Activated naive CD8-positive, alpha-beta T cell treated with anti-CD3 and anti-CD28 coated beads for 36 hours (primary cell): ENCODE measurements around the gene TTC4. TPM values are rescaled to one million over a fixed set of nuclear protein-coding genes. Genes with fewer than 3 reads are reported as not detected.

Experiments
- DNase-seq: peaks from one replicate; pipeline ENCODE4 v3.0.0; 2021
- H3K27ac Mint-ChIP-seq: one replicate; pipeline ENCODE4 v1.8.0; 2022; ENCODE audit warnings: mild to moderate bottlenecking, moderate library complexity, mixed read lengths
- H3K27me3 Mint-ChIP-seq: one replicate; pipeline ENCODE4 v1.8.0; 2022; ENCODE audit warnings: mild to moderate bottlenecking, mixed read lengths
- H3K36me3 Mint-ChIP-seq: one replicate; pipeline ENCODE4 v1.8.0; 2021; ENCODE audit warnings: mild to moderate bottlenecking, mixed read lengths
- H3K4me1 Mint-ChIP-seq: one replicate; pipeline ENCODE4 v1.8.0; 2021; ENCODE audit warnings: mixed read lengths
- H3K4me3 Mint-ChIP-seq: one replicate; pipeline ENCODE4 v1.8.0; 2022; ENCODE audit warnings: mild to moderate bottlenecking, moderate library complexity, mixed read lengths
- H3K9me3 Mint-ChIP-seq: one replicate; pipeline ENCODE4 v1.8.0; 2022; ENCODE audit warnings: mixed read lengths
- total RNA-seq, 2 experiments: library from RNA; stranded (reverse); gene quantifications; one replicate each; pipeline ENCODE4 v1.2.3, GENCODE V29; 2021

Gene TTC4
- total RNA-seq: 10 to 100 TPM; 40.1 to 41.4 TPM

GRCh38 chr1:54715493-54716298 is at the start of gene TTC4:
TSS of gene TTC4 (plus strand) at chr1:54715861. CDS start at chr1:54715909, 48 bp downstream.
- Mint-ChIP-seq H3K27me3 (no peaks in the 10 kb centered on the region), H3K4me1 (peaks cover 29% of the 10 kb centered on the region)

GRCh38 chr1:54666333-54666732 is 49.3 kb upstream of the TTC4 start:
- no peak overlapping the region for H3K4me3 Mint-ChIP-seq
- H3K27ac Mint-ChIP-seq: no peak overlapping the region
- H3K4me1 Mint-ChIP-seq: no peaks in the 10 kb centered on the region
- H3K36me3 Mint-ChIP-seq: no peaks in the 10 kb centered on the region
- no peaks in the 10 kb centered on the region for H3K9me3 Mint-ChIP-seq
- no peaks in the 10 kb centered on the region for H3K27me3 Mint-ChIP-seq
- no peak for DNase-seq

More at GRCh38 chr1:54715493-54716298, at the start of gene TTC4:
- Mint-ChIP-seq H3K9me3 (no peaks in the 10 kb centered on the region), H3K36me3 (peaks cover 17% of the 10 kb centered on the region), H3K4me3 (peak within 1 kb of the TSS; percentile 91), H3K27ac (peak within 1 kb of the TSS; percentile 94)
- peak; percentile 91 for DNase-seq

- no peak overlapping the region for H3K27ac Mint-ChIP-seq
- H3K4me1 Mint-ChIP-seq: no peaks in the 10 kb centered on the region
- H3K27me3 Mint-ChIP-seq: no peaks in the 10 kb centered on the region
- H3K36me3 Mint-ChIP-seq: no peaks in the 10 kb centered on the region
- no peak for DNase-seq
- no peaks in the 10 kb centered on the region for H3K9me3 Mint-ChIP-seq
- H3K4me3 Mint-ChIP-seq: no peak overlapping the region
Observed at GRCh38 chr1:54667797-54668196, 47.9 kb upstream of the TTC4 start.

- no peak overlapping the region for H3K27ac Mint-ChIP-seq
- no peak for DNase-seq
- no peaks in the 10 kb centered on the region for H3K9me3 Mint-ChIP-seq
- H3K4me3 Mint-ChIP-seq: no peak overlapping the region
- H3K36me3 Mint-ChIP-seq: no peaks in the 10 kb centered on the region
- H3K27me3 Mint-ChIP-seq: no peaks in the 10 kb centered on the region
- H3K4me1 Mint-ChIP-seq: no peaks in the 10 kb centered on the region
Observed at GRCh38 chr1:54668567-54668966, 47.1 kb upstream of the TTC4 start.

GRCh38 chr1:54671985-54672608 is 43.6 kb upstream of the TTC4 start:
- no peaks in the 10 kb centered on the region for H3K27me3 Mint-ChIP-seq

GRCh38 chr1:54678776-54679643 is 36.7 kb upstream of the TTC4 start:
- Mint-ChIP-seq H3K36me3 (no peaks in the 10 kb centered on the region), H3K27ac (no peak overlapping the region), H3K4me1 (no peaks in the 10 kb centered on the region), H3K4me3 (no peak overlapping the region), H3K9me3 (no peaks in the 10 kb centered on the region), H3K27me3 (no peaks in the 10 kb centered on the region)
- DNase-seq: no peak

More at GRCh38 chr1:54671985-54672608, 43.6 kb upstream of the TTC4 start:
- no peak overlapping the region for H3K4me3 Mint-ChIP-seq
- H3K36me3 Mint-ChIP-seq: no peaks in the 10 kb centered on the region
- peak; percentile 68 for DNase-seq
- H3K27ac Mint-ChIP-seq: no peak overlapping the region
- no peaks in the 10 kb centered on the region for H3K4me1 Mint-ChIP-seq
- no peaks in the 10 kb centered on the region for H3K9me3 Mint-ChIP-seq

GRCh38 chr1:54679706-54680105 is 36.0 kb upstream of the TTC4 start:
- H3K4me3 Mint-ChIP-seq: no peak overlapping the region
- no peak for DNase-seq
- no peak overlapping the region for H3K27ac Mint-ChIP-seq
- H3K27me3 Mint-ChIP-seq: no peaks in the 10 kb centered on the region
- no peaks in the 10 kb centered on the region for H3K36me3 Mint-ChIP-seq
- no peaks in the 10 kb centered on the region for H3K9me3 Mint-ChIP-seq
- no peaks in the 10 kb centered on the region for H3K4me1 Mint-ChIP-seq

- no peak overlapping the region for H3K27ac Mint-ChIP-seq
- H3K27me3 Mint-ChIP-seq: no peaks in the 10 kb centered on the region
- DNase-seq: no peak
- no peaks in the 10 kb centered on the region for H3K36me3 Mint-ChIP-seq
- H3K4me1 Mint-ChIP-seq: no peaks in the 10 kb centered on the region
- H3K9me3 Mint-ChIP-seq: no peaks in the 10 kb centered on the region
- H3K4me3 Mint-ChIP-seq: no peak overlapping the region
Observed at GRCh38 chr1:54680387-54680786, 35.3 kb upstream of the TTC4 start.

GRCh38 chr1:54681358-54681757 is 34.3 kb upstream of the TTC4 start:
- Mint-ChIP-seq H3K4me1 (no peaks in the 10 kb centered on the region), H3K27ac (no peak overlapping the region), H3K27me3 (no peaks in the 10 kb centered on the region), H3K9me3 (no peaks in the 10 kb centered on the region), H3K36me3 (no peaks in the 10 kb centered on the region), H3K4me3 (no peak overlapping the region)
- DNase-seq: no peak

GRCh38 chr1:54683453-54683852 is 32.2 kb upstream of the TTC4 start:
- Mint-ChIP-seq H3K4me3 (no peak overlapping the region), H3K36me3 (no peaks in the 10 kb centered on the region), H3K9me3 (no peaks in the 10 kb centered on the region), H3K27ac (no peak overlapping the region), H3K4me1 (no peaks in the 10 kb centered on the region), H3K27me3 (no peaks in the 10 kb centered on the region)
- DNase-seq: no peak

GRCh38 chr1:54685335-54685905 is 30.2 kb upstream of the TTC4 start:
- Mint-ChIP-seq H3K27me3 (no peaks in the 10 kb centered on the region), H3K4me1 (no peaks in the 10 kb centered on the region), H3K4me3 (no peak overlapping the region), H3K36me3 (no peaks in the 10 kb centered on the region), H3K27ac (no peak overlapping the region), H3K9me3 (no peaks in the 10 kb centered on the region)
- DNase-seq: no peak

GRCh38 chr1:54686155-54686554 is 29.5 kb upstream of the TTC4 start:
- no peak for DNase-seq
- H3K4me3 Mint-ChIP-seq: no peak overlapping the region
- H3K27me3 Mint-ChIP-seq: no peaks in the 10 kb centered on the region
- no peak overlapping the region for H3K27ac Mint-ChIP-seq
- H3K9me3 Mint-ChIP-seq: no peaks in the 10 kb centered on the region
- no peaks in the 10 kb centered on the region for H3K36me3 Mint-ChIP-seq
- H3K4me1 Mint-ChIP-seq: no peaks in the 10 kb centered on the region

- no peaks in the 10 kb centered on the region for H3K9me3 Mint-ChIP-seq
- DNase-seq: no peak
- H3K4me3 Mint-ChIP-seq: no peak overlapping the region
- H3K27me3 Mint-ChIP-seq: no peaks in the 10 kb centered on the region
- no peaks in the 10 kb centered on the region for H3K36me3 Mint-ChIP-seq
- H3K27ac Mint-ChIP-seq: no peak overlapping the region
- peaks cover 4% of the 10 kb centered on the region for H3K4me1 Mint-ChIP-seq
Observed at GRCh38 chr1:54694771-54695170, 20.9 kb upstream of the TTC4 start.

GRCh38 chr1:54695221-54695620 is 20.4 kb upstream of the TTC4 start:
- H3K27me3 Mint-ChIP-seq: no peaks in the 10 kb centered on the region
- H3K4me3 Mint-ChIP-seq: no peak overlapping the region
- H3K4me1 Mint-ChIP-seq: peaks cover 4% of the 10 kb centered on the region
- no peak overlapping the region for H3K27ac Mint-ChIP-seq
- no peaks in the 10 kb centered on the region for H3K36me3 Mint-ChIP-seq
- no peak for DNase-seq
- H3K9me3 Mint-ChIP-seq: no peaks in the 10 kb centered on the region

- Mint-ChIP-seq H3K4me3 (no peak overlapping the region), H3K9me3 (no peaks in the 10 kb centered on the region), H3K27ac (no peak overlapping the region), H3K4me1 (peaks cover 4% of the 10 kb centered on the region), H3K36me3 (no peaks in the 10 kb centered on the region), H3K27me3 (no peaks in the 10 kb centered on the region)
- no peak for DNase-seq
Observed at GRCh38 chr1:54695764-54696163, 19.9 kb upstream of the TTC4 start.
